Measurements from ENCODE around the gene ZNF823. TPM values are rescaled to one million over a fixed set of nuclear protein-coding genes. Genes with fewer than 3 reads are reported as not detected.

ZNF823 gene
- total RNA-seq, 1 donor from 2014 or later, result 14.0 TPM

Small RNA genes lying within 50 kb of the gene (small RNA-seq; reads per million reads assigned to genes)
- gene ZNF833P (ENCODE audit: low replicate concordance), result not detected

Other genes with a start within 250 kb of the ZNF823 start
- 9.3 TPM for gene ZNF653, start 233.1 kb downstream of the ZNF823 start, total RNA-seq
- gene ECSIT, start 209.8 kb downstream of the ZNF823 start, total RNA-seq, result 26.3 TPM
- 0.74 TPM for gene CNN1, start 200.1 kb downstream of the ZNF823 start, total RNA-seq
- gene ELOF1, start 179.7 kb downstream of the ZNF823 start, total RNA-seq, result 9.8 TPM
- 0.25 TPM for gene ACP5, start 161.3 kb downstream of the ZNF823 start, total RNA-seq
- 60.0 TPM for gene ZNF627, start 141.5 kb downstream of the ZNF823 start, total RNA-seq
- gene ZNF441, start 28.1 kb upstream of the ZNF823 start, total RNA-seq, result 33.7 TPM
- 9.3 TPM for gene ZNF491, start 59.6 kb upstream of the ZNF823 start, total RNA-seq
- 14.3 TPM for gene ZNF440, start 75.3 kb upstream of the ZNF823 start, total RNA-seq
- gene ZNF439, start 109.8 kb upstream of the ZNF823 start, total RNA-seq, result 27.8 TPM
- gene ZNF69, start 148.8 kb upstream of the ZNF823 start, total RNA-seq, result 27.5 TPM
- gene ZNF700, start 186.2 kb upstream of the ZNF823 start, total RNA-seq, result 13.5 TPM
- 5.9 TPM for gene ZNF763, start 226.1 kb upstream of the ZNF823 start, total RNA-seq

Measured in temporal lobe (tissue), 2 donors.